HG03354 (cell line): ENCODE results near the gene TIMM29.
"Not testable (repeated sequence)": the region's sequence is repeated elsewhere in the genome, so short reads cannot be mapped to it uniquely, and the experiment has no call there.

ENCODE experiments used
- ATAC-seq: cut with Tn5 transposase; IDR thresholded peaks from one replicate; pipeline ENCODE4 v1.9.1; 2021; ENCODE audit warnings: mild to moderate bottlenecking; ENCODE audit not compliant: unreplicated experiment, poor library complexity, severe bottlenecking

TIMM29 gene

GRCh38 chr19:10935371-10936059 lies 6.9 kb downstream of the TIMM29 start:
- no peak for ATAC-seq

- no peak for ATAC-seq
Observed at GRCh38 chr19:10936661-10937084, 8.1 kb downstream of the TIMM29 start.

- ATAC-seq = not testable (repeated sequence)
Observed at GRCh38 chr19:10941649-10942048, 13.0 kb downstream of the TIMM29 start.

GRCh38 chr19:10943412-10943811 lies 14.8 kb downstream of the TIMM29 start:
- not testable (repeated sequence) for ATAC-seq

- no peak for ATAC-seq
Observed at GRCh38 chr19:10945264-10945663, 16.7 kb downstream of the TIMM29 start.

- ATAC-seq = no peak
Observed at GRCh38 chr19:10946958-10947657, 18.5 kb downstream of the TIMM29 start.

- no peak for ATAC-seq
Observed at GRCh38 chr19:10952809-10953208, 24.2 kb downstream of the TIMM29 start.

- ATAC-seq = not testable (repeated sequence)
Observed at GRCh38 chr19:10959277-10959968, 30.8 kb downstream of the TIMM29 start.

GRCh38 chr19:10960314-10961072 lies 31.9 kb downstream of the TIMM29 start, which contains the start of gene SMARCA4:
Gene SMARCA4, plus strand, starts transcription at chr19:10961030. Its CDS starts 23,122 bp downstream, at chr19:10984152.
- peak; percentile 79 for ATAC-seq

- peak; percentile 49 for ATAC-seq
Observed at GRCh38 chr19:10961073-10961860, 32.7 kb downstream of the TIMM29 start.

GRCh38 chr19:10962863-10963262 lies 34.3 kb downstream of the TIMM29 start:
- no peak for ATAC-seq

GRCh38 chr19:10963865-10964264 lies 35.3 kb downstream of the TIMM29 start:
- ATAC-seq = no peak

GRCh38 chr19:10964903-10965302 lies 36.3 kb downstream of the TIMM29 start:
- ATAC-seq = no peak

- no peak for ATAC-seq
Observed at GRCh38 chr19:10965398-10965797, 36.8 kb downstream of the TIMM29 start.

GRCh38 chr19:10966809-10967208 lies 38.2 kb downstream of the TIMM29 start:
- ATAC-seq = no peak

GRCh38 chr19:10968527-10969135 lies 40.0 kb downstream of the TIMM29 start:
- no peak for ATAC-seq

- no peak for ATAC-seq
Observed at GRCh38 chr19:10971107-10971726, 42.6 kb downstream of the TIMM29 start.

- no peak for ATAC-seq
Observed at GRCh38 chr19:10975374-10976130, 46.9 kb downstream of the TIMM29 start.
